GM13976 (cell line): Measurements from ENCODE around the gene CNOT4.

Experiments
- DNase-seq: peaks from one replicate; pipeline ENCODE4 v3.0.0; 2012; ENCODE audit warnings: low spot score
- CTCF ChIP-seq: IDR thresholded peaks from 2 replicates; pipeline ENCODE4 v1.5.1; 2012; ENCODE audit warnings: borderline replicate concordance, mild to moderate bottlenecking; ENCODE audit not compliant: insufficient read depth; ENCODE audit errors: extremely low read depth, missing control alignments, control extremely low read depth
- in situ Hi-C: fragments of 300-500 bp; cut with MboI; formaldehyde crosslinking; loops from one replicate; pipeline ENCODE4 v1.12.0; 2022; ENCODE audit warnings: low sequenced_read_pairs, mixed read lengths, inconsistent platforms; ENCODE audit not compliant: unreplicated experiment

The CNOT4 gene

GRCh38 chr7:135414208-135414607 is 95.7 kb downstream of the CNOT4 start:
- no peak for TF ChIP-seq CTCF
- in situ Hi-C loops: no loop called here
- DNase-seq: no peak

GRCh38 chr7:135411098-135411497 is 98.8 kb downstream of the CNOT4 start:
- TF ChIP-seq CTCF: no peak
- in situ Hi-C loops: no loop called here
- no peak for DNase-seq

GRCh38 chr7:135410543-135410942 is 99.4 kb downstream of the CNOT4 start:
- no peak for TF ChIP-seq CTCF
- DNase-seq: no peak
- in situ Hi-C loops: no loop called here

GRCh38 chr7:135409845-135410542 is 99.9 kb downstream of the CNOT4 start:
- no peak for DNase-seq
- no peak for TF ChIP-seq CTCF
- in situ Hi-C loops: no loop called here

GRCh38 chr7:135407884-135408283 is 102.0 kb downstream of the CNOT4 start:
- in situ Hi-C loops: no loop called here
- no peak for DNase-seq
- no peak for TF ChIP-seq CTCF

- no peak for TF ChIP-seq CTCF
- in situ Hi-C loops: no loop called here
These were observed 103.0 kb downstream of the CNOT4 start for GRCh38 chr7:135406918-135407317.

More at GRCh38 chr7:135406918-135407317, 103.0 kb downstream of the CNOT4 start:
- DNase-seq: no peak
